AG10803 (cell line): Measurements from ENCODE around the gene FREY1.
"Not testable (repeated sequence)": the region's sequence is repeated elsewhere in the genome, so short reads cannot be mapped to it uniquely, and the experiment has no call there.

Experiments
- DNase-seq: peaks from one replicate; pipeline ENCODE4 v3.0.0; 2010; ENCODE audit warnings: low read depth
- H3K4me3 ChIP-seq: 2 replicates; pipeline ENCODE4 v1.5.1; 2011; ENCODE audit warnings: mild to moderate bottlenecking, low read length, control low read depth
- CTCF ChIP-seq: conservative IDR thresholded peaks from 2 replicates; pipeline ENCODE4 v1.5.1; 2011; ENCODE audit warnings: mild to moderate bottlenecking, low read length, control low read depth, inconsistent platforms

FREY1 gene

DNA sequence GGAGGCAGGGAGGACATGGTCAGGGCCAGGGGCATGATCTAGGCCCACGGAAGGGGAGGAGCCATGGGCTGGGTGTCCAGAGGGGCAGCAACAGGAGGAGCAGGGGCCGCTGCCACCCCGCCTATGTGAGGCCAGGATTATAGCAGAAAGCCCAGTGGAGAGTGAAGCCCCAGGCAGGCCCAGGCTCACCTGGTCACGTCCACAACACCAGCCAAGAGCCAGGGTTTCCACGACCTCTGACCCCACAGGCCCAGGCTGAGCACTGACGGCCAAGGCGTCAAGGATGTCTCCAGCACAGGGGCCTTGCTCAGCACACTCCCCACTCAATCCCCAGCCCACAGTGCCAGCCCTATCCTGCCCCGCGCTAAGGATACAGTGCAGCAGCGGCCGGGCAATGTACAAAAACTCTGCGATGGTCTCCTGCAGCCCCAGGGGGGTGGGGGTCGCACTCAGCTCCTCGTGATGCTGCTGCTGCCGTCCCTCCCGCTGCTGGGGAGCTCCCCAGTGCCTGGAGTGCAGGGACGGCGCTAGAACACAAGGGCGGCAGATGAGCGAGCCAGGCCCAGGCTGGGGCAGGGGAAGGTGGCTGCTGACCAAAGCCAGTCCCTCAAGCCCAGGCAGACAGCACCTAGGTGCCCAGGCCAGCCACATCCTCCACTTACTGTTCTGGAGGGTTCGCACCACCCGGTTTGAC lies 7.0 kb upstream of the FREY1 start:
- DNase-seq: no peak
- no peak for TF ChIP-seq CTCF
- no peak overlapping the region for H3K4me3 ChIP-seq

DNA sequence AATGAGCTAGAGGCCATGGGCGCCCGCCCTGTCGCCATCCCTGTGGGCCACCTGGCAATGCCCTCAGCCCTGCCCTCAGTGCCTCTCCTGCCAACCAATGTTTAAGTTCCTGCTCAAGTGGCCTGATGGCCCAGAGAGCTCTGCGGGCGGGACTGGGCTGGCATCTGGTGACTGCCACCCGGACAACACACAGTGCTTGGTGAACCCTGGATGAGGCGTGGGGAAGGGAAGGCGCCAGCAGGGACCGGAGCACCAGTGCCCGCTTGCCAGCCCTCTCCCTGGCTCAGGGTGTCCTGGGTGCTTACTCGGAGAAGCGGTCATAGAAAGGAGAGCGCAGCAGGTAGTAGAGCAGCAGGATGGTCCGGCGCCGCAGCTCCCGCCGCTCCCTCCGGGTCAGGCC lies 6.4 kb upstream of the FREY1 start:
- DNase-seq: no peak
- H3K4me3 ChIP-seq: no peak overlapping the region
- TF ChIP-seq CTCF: no peak

DNA sequence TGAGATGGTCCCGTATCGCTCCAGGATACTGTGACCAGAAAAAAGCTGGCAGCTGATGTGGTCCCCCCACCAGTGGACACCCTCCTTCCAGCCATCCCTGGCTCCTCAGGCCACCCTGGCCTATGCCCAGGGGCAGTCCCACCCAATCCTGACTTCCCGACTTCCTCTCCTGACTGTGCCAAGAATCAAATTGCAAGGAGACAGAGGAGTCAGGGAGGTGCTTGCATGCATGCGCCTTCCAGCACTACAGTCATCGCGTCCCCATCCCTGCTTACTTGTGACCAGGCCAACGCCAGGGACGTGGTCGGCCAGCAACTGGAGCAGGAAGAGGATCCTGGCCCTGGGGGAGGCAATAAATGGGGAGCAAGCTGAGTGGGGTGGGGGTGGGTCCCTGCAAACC lies 3.6 kb upstream of the FREY1 start:
- H3K4me3 ChIP-seq: no peak overlapping the region
- no peak for TF ChIP-seq CTCF
- no peak for DNase-seq

DNA sequence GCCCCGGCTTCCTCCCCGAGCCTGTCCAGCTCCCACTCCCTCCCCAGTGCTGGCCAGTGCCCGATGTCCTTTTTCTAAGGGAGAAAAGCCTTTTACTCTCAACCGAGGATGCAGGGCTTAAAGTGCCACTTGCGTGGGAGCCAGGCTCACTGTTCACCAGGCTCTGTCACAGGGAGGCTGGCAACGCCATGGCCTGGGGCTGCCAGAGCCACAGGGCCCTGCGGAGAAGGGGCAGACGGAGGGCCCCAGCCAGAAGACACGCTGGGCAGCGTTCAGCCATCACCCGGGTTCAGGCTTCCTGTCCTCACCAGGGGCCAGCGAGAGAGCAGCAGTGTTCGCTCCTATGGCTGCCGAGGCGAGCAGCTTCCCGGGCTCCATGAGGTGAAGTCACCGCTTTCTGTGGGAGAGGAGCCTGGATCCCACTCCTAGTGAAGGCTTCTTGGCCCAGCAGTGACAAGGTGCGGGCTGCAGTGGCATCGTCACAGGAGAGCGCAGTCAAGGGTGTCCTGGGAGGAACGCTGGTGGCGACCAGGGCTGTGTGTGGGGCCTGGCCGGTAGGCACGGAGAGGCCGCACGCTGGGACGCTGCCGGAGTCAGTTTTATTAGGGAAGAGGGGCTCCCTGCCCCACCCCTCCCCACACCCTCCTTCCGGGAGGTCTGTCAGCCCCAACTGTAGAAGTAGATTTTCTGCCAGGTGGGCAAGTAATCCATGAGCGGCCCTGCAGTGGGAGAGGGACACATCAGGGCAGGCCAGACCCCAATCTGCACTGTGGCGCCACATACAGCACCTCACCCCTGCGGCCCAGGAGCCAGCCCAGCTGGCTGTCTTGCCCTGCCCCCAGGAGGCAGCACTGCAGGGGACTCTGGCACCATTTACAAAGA lies 2.8 kb upstream of the FREY1 start:
- H3K4me3 ChIP-seq: no peak overlapping the region
- TF ChIP-seq CTCF: no peak
- DNase-seq: no peak

- no peak for DNase-seq
- no peak overlapping the region for H3K4me3 ChIP-seq
- no peak for TF ChIP-seq CTCF
Observed at GRCh38 chr11:45907911-45908370, 870 bp upstream of the FREY1 start.

GRCh38 chr11:45906096-45906682 lies 882 bp downstream of the FREY1 start:
- no peak overlapping the region for H3K4me3 ChIP-seq

DNA sequence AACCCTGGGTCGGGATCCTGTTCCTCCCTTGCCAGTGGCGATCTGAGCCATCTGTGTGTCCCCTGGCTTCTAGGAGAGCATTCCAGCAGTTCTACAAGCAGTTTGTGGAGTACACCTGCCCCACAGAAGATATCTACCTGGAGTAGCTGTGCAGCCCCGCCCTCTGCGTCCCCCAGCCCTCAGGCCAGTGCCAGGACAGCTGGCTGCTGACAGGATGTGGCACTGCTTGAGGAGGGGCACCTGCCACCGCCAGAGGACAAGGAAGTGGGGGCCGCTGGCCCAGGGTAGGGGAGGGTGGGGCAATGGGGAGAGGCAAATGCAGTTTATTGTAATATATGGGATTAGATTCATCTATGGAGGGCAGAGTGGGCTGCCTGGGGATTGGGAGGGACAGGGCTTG lies 1.5 kb downstream of the FREY1 start:
- DNase-seq, H3K4me3 ChIP-seq: not testable (repeated sequence)

More at GRCh38 chr11:45906096-45906682, 882 bp downstream of the FREY1 start:
- DNase-seq: no peak
- TF ChIP-seq CTCF: no peak
